ENCODE measurements around the gene CD6.

DNA sequence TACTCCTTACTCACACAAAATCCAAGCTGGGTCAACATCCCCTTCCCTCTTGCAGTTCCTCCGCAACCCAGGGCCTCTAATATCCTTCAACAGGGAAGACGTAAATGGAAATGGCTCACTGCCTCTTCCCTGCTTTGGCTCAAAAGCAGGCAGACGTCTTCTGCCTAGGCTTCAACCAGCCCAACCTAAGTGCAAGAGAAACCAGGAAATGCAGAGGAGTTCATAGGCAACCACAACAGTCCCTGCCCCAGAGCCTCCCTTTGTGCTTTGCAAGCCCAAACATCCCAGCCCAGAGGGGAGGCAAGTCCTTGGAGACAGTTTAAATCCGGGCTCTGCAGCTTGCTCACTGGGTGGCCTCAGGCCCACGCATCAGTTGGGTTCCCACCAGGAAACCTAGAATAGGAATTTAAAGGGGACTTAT, 33.3 kb downstream of the CD6 start:
- TF ChIP-seq, protein P1, sequence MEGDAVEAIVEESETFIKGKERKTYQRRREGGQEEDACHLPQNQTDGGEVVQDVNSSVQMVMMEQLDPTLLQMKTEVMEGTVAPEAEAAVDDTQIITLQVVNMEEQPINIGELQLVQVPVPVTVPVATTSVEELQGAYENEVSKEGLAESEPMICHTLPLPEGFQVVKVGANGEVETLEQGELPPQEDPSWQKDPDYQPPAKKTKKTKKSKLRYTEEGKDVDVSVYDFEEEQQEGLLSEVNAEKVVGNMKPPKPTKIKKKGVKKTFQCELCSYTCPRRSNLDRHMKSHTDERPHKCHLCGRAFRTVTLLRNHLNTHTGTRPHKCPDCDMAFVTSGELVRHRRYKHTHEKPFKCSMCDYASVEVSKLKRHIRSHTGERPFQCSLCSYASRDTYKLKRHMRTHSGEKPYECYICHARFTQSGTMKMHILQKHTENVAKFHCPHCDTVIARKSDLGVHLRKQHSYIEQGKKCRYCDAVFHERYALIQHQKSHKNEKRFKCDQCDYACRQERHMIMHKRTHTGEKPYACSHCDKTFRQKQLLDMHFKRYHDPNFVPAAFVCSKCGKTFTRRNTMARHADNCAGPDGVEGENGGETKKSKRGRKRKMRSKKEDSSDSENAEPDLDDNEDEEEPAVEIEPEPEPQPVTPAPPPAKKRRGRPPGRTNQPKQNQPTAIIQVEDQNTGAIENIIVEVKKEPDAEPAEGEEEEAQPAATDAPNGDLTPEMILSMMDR (IDR thresholded peaks at IDR 0.05; ENCODE audit: low read depth, low read length, poor library complexity, severe bottlenecking): no peak
- TF ChIP-seq EZH2phosphoT487 (IDR thresholded peaks at IDR 0.05; ENCODE audit: borderline replicate concordance, low read length): no peak
